ENCODE results near the gene APOBEC3A.

DNA sequence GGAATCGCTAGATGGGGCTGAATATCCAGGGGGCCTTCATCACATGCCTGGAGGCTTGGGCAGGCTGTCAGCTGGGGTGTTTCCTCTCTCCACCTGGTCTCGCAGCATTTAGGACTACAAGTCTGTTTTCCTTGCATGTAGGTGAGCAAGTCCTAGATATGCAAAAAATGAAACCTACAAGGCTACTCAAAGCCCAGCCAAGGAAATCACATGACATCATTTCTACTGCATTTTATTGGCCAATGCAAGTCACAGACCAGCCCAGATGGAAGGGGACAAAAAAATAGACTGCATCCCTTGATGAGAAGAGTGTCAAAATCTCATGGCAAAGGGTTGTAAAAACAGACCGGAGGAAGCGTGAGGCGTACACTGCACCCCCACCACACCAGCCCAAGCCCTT lies 15.1 kb downstream of the APOBEC3A start:
- TF ChIP-seq, protein P1, sequence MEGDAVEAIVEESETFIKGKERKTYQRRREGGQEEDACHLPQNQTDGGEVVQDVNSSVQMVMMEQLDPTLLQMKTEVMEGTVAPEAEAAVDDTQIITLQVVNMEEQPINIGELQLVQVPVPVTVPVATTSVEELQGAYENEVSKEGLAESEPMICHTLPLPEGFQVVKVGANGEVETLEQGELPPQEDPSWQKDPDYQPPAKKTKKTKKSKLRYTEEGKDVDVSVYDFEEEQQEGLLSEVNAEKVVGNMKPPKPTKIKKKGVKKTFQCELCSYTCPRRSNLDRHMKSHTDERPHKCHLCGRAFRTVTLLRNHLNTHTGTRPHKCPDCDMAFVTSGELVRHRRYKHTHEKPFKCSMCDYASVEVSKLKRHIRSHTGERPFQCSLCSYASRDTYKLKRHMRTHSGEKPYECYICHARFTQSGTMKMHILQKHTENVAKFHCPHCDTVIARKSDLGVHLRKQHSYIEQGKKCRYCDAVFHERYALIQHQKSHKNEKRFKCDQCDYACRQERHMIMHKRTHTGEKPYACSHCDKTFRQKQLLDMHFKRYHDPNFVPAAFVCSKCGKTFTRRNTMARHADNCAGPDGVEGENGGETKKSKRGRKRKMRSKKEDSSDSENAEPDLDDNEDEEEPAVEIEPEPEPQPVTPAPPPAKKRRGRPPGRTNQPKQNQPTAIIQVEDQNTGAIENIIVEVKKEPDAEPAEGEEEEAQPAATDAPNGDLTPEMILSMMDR (IDR thresholded peaks at IDR 0.05): no peak
- TF ChIP-seq GABPA (IDR thresholded peaks at IDR 0.05; ENCODE audit: low read depth) (no peak), JUND (IDR thresholded peaks at IDR 0.05) (no peak), TCF12 (IDR thresholded peaks at IDR 0.05) (no peak), EZH2phosphoT487 (IDR thresholded peaks at IDR 0.05; ENCODE audit: borderline replicate concordance, low read depth) (no peak), IRF3 (IDR thresholded peaks at IDR 0.05; ENCODE audit: low read depth, low read length) (no peak), EP300 (IDR thresholded peaks at IDR 0.05; ENCODE audit: borderline replicate concordance in 1 of 2, low read depth in 1 of 2, low read length in 1 of 2) (no peak), FOXM1 (IDR thresholded peaks at IDR 0.05; ENCODE audit: low read depth) (no peak)
- TF ChIP-seq, protein P2, sequence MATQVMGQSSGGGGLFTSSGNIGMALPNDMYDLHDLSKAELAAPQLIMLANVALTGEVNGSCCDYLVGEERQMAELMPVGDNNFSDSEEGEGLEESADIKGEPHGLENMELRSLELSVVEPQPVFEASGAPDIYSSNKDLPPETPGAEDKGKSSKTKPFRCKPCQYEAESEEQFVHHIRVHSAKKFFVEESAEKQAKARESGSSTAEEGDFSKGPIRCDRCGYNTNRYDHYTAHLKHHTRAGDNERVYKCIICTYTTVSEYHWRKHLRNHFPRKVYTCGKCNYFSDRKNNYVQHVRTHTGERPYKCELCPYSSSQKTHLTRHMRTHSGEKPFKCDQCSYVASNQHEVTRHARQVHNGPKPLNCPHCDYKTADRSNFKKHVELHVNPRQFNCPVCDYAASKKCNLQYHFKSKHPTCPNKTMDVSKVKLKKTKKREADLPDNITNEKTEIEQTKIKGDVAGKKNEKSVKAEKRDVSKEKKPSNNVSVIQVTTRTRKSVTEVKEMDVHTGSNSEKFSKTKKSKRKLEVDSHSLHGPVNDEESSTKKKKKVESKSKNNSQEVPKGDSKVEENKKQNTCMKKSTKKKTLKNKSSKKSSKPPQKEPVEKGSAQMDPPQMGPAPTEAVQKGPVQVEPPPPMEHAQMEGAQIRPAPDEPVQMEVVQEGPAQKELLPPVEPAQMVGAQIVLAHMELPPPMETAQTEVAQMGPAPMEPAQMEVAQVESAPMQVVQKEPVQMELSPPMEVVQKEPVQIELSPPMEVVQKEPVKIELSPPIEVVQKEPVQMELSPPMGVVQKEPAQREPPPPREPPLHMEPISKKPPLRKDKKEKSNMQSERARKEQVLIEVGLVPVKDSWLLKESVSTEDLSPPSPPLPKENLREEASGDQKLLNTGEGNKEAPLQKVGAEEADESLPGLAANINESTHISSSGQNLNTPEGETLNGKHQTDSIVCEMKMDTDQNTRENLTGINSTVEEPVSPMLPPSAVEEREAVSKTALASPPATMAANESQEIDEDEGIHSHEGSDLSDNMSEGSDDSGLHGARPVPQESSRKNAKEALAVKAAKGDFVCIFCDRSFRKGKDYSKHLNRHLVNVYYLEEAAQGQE (IDR thresholded peaks at IDR 0.05; ENCODE audit: low read depth, low read length): no peak
- TF ChIP-seq, protein P3, sequence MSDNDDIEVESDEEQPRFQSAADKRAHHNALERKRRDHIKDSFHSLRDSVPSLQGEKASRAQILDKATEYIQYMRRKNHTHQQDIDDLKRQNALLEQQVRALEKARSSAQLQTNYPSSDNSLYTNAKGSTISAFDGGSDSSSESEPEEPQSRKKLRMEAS (IDR thresholded peaks at IDR 0.05; ENCODE audit: low read depth): no peak
- TF ChIP-seq, protein P4, sequence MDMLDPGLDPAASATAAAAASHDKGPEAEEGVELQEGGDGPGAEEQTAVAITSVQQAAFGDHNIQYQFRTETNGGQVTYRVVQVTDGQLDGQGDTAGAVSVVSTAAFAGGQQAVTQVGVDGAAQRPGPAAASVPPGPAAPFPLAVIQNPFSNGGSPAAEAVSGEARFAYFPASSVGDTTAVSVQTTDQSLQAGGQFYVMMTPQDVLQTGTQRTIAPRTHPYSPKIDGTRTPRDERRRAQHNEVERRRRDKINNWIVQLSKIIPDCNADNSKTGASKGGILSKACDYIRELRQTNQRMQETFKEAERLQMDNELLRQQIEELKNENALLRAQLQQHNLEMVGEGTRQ (IDR thresholded peaks at IDR 0.05; ENCODE audit: borderline replicate concordance, low read depth, low read length): no peak
